Mesodermal cell (in vitro differentiated cells): ENCODE results near the gene VWA2.

Source experiments
- H3K27ac ChIP-seq: 2 replicates; pipeline ENCODE4 v1.7.0; 2013; ENCODE audit warnings: mild to moderate bottlenecking, low read depth, low read length, moderate library complexity; ENCODE audit not compliant: severe bottlenecking
- H3K36me3 ChIP-seq: 2 replicates; pipeline ENCODE4 v1.7.1; 2013; ENCODE audit warnings: mild to moderate bottlenecking, low read length, moderate library complexity; ENCODE audit not compliant: control insufficient read depth, insufficient read depth
- H3K4me1 ChIP-seq: one replicate; pipeline ENCODE4 v1.7.1; 2013; ENCODE audit warnings: mild to moderate bottlenecking, low read length; ENCODE audit not compliant: insufficient read depth, control insufficient read depth, poor library complexity, severe bottlenecking
- H3K4me3 ChIP-seq: 2 replicates; pipeline ENCODE4 v1.7.0; 2013; ENCODE audit warnings: low read length, control low read depth, mild to moderate bottlenecking; ENCODE audit not compliant: insufficient read depth, poor library complexity, severe bottlenecking; ENCODE audit errors: extremely low read depth
- H3K9me3 ChIP-seq: 2 replicates; pipeline ENCODE4 v1.7.1; 2013; ENCODE audit warnings: mild to moderate bottlenecking, low read length, moderate library complexity; ENCODE audit not compliant: control insufficient read depth
- WGBS, 2 experiments: methylation state at CpG; one replicate each; pipeline ENCODE4 v1.1.5; 2013; ENCODE audit warnings: missing lambda C conversion rate in 2 of 2; ENCODE audit not compliant: insufficient coverage in 2 of 2; 5-methylcytosine and 5-hydroxymethylcytosine counted together

The VWA2 gene

DNA sequence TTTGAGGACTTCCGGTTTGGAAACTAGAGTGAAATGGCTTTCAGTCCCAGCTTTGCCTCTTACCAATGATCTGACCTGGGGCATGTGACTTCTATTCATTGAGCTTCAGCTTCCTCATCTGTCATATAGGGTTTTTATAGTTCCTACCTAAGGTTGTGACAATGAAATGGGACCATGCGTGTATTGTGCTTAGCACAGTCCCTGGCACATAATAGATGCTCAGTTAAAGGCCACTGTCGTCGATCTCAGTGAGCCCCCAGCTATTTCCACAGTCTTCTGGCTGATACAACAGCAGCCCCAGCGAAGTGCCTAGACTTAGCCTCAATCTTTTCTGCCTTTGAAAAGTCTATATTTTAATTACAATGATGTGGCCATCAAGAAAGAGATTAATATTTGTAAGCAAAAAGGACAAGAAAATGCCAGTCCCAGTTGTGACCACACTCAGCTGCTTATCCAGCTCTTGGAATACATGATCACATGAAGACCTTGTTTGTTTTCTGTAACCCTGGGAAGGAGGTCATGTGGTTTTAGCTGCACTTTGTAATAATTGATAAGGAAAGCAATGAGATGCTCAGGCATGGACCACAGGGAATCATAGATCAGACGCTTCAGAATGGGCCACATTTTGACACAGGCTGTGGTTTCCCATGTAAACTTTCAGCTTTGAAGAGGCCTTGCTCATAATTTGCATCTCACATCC is 44.6 kb downstream of the VWA2 start:
- no peaks in the 10 kb centered on the region for H3K9me3 ChIP-seq
- no peak overlapping the region for H3K27ac ChIP-seq
- H3K4me1 ChIP-seq: no peaks in the 10 kb centered on the region
- WGBS, 2 experiments: 96% methylated on average over 5 of the region's 6 CpGs
- no peaks in the 10 kb centered on the region for H3K36me3 ChIP-seq
- H3K4me3 ChIP-seq: no peak overlapping the region

DNA sequence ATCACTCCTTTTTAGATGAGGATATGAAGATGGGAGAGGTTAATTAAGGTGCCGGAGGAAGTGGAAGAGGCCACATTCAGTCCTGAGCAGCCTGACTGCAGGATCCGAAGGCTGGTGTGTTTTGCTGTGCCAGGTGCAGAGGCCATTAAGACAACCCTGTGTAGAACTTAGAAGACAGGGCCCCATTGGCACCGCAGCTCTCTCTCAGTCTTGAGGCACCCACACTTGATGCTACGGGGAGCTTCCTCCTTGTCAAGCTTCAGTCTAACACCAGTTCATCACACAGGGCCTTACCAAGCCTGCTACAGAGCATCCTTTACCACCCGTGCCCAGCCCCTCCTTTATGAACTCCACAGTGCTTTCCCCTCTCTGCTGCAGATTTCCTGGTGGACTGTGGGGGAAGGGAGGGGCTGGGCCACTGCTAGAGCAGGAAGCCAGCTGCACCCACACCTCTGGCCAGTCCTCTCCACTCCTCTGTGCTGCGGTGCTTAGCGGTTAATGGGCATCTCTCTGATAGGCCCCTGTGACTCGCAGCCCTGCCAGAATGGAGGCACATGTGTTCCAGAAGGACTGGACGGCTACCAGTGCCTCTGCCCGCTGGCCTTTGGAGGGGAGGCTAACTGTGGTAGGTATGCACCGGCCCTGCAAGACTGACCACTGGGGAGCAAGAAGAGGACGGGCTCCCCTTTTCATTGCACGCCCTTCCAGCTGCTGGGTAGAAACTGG is 45.5 kb downstream of the VWA2 start:
- no peak overlapping the region for H3K4me3 ChIP-seq
- H3K36me3 ChIP-seq: no peaks in the 10 kb centered on the region
- 96 to 98% methylated on average over 10 to 11 of the region's 13 CpGs for WGBS, 2 experiments
- no peaks in the 10 kb centered on the region for H3K4me1 ChIP-seq
- no peak overlapping the region for H3K27ac ChIP-seq
- H3K9me3 ChIP-seq: no peaks in the 10 kb centered on the region

DNA sequence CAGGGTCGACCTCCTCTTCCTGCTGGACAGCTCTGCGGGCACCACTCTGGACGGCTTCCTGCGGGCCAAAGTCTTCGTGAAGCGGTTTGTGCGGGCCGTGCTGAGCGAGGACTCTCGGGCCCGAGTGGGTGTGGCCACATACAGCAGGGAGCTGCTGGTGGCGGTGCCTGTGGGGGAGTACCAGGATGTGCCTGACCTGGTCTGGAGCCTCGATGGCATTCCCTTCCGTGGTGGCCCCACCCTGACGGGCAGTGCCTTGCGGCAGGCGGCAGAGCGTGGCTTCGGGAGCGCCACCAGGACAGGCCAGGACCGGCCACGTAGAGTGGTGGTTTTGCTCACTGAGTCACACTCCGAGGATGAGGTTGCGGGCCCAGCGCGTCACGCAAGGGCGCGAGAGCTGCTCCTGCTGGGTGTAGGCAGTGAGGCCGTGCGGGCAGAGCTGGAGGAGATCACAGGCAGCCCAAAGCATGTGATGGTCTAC is 46.9 kb downstream of the VWA2 start:
- H3K36me3 ChIP-seq: peaks cover 3% of the 10 kb centered on the region
- H3K4me1 ChIP-seq: no peaks in the 10 kb centered on the region
- H3K4me3 ChIP-seq: no peak overlapping the region
- 93% methylated on average over 31 of the region's 31 CpGs for WGBS, 2 experiments
- no peaks in the 10 kb centered on the region for H3K9me3 ChIP-seq
- no peak overlapping the region for H3K27ac ChIP-seq

DNA sequence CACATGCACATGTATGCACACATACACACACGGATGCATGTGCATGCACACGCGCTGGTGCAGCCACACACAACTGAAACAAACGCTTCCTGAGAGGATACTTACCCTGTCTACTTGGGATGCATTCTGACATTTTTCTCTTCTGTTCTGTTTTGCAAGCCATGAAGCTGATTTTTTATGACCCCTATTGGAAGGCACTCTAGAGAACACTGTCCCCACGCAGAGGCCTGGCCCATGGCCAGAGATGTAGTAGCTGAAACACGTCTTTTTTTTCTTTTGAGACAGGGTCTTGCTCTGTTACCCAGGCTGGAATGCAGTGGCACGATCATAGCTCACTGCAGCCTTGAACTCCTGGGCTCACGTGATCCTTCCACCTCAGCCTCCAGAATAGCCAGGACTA is 47.9 kb downstream of the VWA2 start:
- H3K9me3 ChIP-seq: no peaks in the 10 kb centered on the region
- 88 to 89% methylated on average over 7 to 8 of the region's 8 CpGs for WGBS, 2 experiments
- H3K27ac ChIP-seq: no peak overlapping the region
- H3K4me3 ChIP-seq: no peak overlapping the region
- no peaks in the 10 kb centered on the region for H3K4me1 ChIP-seq
- peaks cover 10% of the 10 kb centered on the region for H3K36me3 ChIP-seq

DNA sequence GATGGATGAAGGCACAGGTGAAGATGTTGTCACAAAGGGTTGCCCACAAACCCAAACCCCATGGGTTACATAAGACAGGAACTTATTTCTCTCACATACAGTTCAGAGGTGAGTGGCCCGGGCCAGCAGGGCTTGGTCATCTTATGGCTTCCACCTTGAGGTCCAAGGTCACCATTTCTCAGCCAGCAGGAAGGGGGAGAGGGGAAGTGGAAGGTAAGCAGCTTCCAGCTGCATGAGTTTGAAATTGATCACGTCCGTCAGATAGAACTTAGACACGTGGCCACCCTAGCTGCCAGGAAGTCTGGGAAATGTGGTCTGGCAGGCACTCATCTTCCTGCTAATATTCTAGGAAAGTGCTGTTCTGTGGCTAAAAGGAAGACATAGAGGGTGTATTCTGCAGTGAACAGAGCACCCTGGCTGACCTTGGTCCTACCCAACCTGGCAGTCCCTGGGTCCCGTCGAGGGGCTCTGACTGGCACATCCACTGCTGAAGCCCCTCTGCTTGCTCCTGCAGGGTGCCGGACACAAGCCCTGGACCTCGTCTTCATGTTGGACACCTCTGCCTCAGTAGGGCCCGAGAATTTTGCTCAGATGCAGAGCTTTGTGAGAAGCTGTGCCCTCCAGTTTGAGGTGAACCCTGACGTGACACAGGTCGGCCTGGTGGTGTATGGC is 49.5 kb downstream of the VWA2 start:
- 91 to 94% methylated on average over 10 to 11 of the region's 11 CpGs for WGBS, 2 experiments
- Histone ChIP-seq H3K9me3 (no peaks in the 10 kb centered on the region), H3K36me3 (peaks cover 11% of the 10 kb centered on the region), H3K27ac (no peak overlapping the region), H3K4me1 (no peaks in the 10 kb centered on the region), H3K4me3 (no peak overlapping the region)

DNA sequence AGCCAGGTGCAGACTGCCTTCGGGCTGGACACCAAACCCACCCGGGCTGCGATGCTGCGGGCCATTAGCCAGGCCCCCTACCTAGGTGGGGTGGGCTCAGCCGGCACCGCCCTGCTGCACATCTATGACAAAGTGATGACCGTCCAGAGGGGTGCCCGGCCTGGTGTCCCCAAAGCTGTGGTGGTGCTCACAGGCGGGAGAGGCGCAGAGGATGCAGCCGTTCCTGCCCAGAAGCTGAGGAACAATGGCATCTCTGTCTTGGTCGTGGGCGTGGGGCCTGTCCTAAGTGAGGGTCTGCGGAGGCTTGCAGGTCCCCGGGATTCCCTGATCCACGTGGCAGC is 50.0 kb downstream of the VWA2 start:
- Histone ChIP-seq H3K9me3 (no peaks in the 10 kb centered on the region), H3K27ac (no peak overlapping the region), H3K4me1 (no peaks in the 10 kb centered on the region), H3K36me3 (peaks cover 11% of the 10 kb centered on the region), H3K4me3 (no peak overlapping the region)
- WGBS, 2 experiments: 92 to 99% methylated on average over 15 to 16 of the region's 16 CpGs

DNA sequence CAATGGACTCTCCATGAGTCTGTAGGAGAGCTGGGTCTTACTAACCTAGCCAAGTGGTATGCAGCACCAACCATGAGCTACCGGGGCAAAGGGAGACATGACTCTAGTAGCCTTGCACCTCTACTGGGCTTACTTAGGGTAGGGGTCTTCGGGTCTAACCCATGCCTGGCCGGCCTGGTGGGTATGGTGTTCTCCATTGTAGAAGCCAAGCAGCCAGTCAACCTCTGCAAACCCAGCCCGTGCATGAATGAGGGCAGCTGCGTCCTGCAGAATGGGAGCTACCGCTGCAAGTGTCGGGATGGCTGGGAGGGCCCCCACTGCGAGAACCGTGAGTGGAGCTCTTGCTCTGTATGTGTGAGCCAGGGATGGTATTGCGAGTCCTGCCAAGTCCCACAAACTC is 51.0 kb downstream of the VWA2 start:
- Histone ChIP-seq H3K27ac (no peak overlapping the region), H3K4me3 (no peak overlapping the region), H3K4me1 (no peaks in the 10 kb centered on the region), H3K36me3 (peaks cover 18% of the 10 kb centered on the region), H3K9me3 (no peaks in the 10 kb centered on the region)
- 91 to 99% methylated on average over 9 to 10 of the region's 10 CpGs for WGBS, 2 experiments

DNA sequence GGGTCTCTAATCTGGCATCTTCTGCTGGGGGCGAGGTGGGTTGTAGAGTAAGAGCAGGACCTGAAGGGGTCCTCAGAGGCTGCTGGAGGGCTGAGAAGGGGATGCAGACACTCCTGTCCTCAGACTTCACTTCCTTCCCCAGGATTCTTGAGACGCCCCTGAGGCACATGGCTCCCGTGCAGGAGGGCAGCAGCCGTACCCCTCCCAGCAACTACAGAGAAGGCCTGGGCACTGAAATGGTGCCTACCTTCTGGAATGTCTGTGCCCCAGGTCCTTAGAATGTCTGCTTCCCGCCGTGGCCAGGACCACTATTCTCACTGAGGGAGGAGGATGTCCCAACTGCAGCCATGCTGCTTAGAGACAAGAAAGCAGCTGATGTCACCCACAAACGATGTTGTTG is 52.0 kb downstream of the VWA2 start:
- peaks cover 29% of the 10 kb centered on the region for H3K36me3 ChIP-seq
- H3K9me3 ChIP-seq: peaks cover 10% of the 10 kb centered on the region
- no peak overlapping the region for H3K27ac ChIP-seq
- H3K4me1 ChIP-seq: no peaks in the 10 kb centered on the region
- no peak overlapping the region for H3K4me3 ChIP-seq
- 89 to 92% methylated on average over 5 of the region's 7 CpGs for WGBS, 2 experiments

DNA sequence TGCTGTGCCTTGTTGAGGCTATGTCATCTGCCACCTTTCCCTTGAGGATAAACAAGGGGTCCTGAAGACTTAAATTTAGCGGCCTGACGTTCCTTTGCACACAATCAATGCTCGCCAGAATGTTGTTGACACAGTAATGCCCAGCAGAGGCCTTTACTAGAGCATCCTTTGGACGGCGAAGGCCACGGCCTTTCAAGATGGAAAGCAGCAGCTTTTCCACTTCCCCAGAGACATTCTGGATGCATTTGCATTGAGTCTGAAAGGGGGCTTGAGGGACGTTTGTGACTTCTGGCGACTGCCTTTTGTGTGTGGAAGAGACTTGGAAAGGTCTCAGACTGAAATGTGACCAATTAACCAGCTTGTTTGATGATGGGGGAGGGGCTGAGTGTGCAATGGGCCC is 52.5 kb downstream of the VWA2 start:
- WGBS, 2 experiments: 89 to 92% methylated on average over 8 of the region's 8 CpGs
- H3K27ac ChIP-seq: no peak overlapping the region
- no peaks in the 10 kb centered on the region for H3K4me1 ChIP-seq
- no peak overlapping the region for H3K4me3 ChIP-seq
- peaks cover 33% of the 10 kb centered on the region for H3K36me3 ChIP-seq
- peaks cover 14% of the 10 kb centered on the region for H3K9me3 ChIP-seq

DNA sequence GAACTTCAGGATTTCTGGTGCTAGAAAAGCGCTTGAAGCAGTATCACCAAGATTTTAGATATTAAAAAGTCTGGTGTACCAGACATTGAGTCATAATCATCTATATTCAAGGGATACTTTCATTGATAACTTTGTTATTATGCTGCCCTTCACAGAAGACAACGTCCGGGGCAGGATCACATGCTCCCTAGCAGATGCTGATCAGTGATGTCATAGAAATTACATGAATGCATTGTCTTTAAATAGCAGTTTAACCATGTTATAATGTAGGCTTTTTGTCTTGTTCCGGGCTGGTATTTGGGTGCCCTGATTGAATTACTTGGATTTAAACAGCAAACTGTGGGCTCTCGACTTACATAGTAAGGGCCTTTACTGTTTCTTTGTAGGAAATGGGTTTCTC is 54.0 kb downstream of the VWA2 start:
- Histone ChIP-seq H3K4me3 (no peak overlapping the region), H3K9me3 (peaks cover 17% of the 10 kb centered on the region), H3K4me1 (no peaks in the 10 kb centered on the region), H3K27ac (no peak overlapping the region), H3K36me3 (peaks cover 48% of the 10 kb centered on the region)
- WGBS, 2 experiments: 92 to 100% methylated on average over 2 to 4 of the region's 5 CpGs

DNA sequence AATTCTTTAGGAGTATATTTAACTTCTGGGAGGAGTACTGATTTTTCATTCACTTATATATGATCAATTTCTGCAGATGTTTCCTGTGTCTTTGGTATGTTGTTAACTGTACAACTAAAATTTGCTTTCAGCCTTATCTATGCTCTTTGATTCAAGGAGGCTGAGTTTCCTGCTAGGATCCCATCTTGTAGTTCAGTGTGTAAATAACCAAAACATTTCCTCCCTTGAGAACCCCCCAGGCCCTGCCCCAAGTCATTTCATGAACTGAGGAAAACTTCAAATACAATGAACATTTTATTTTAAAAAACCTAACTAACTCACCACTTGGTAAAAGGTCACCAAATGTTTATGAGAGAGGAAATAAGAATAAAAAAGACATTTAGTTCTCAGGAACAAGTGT is 55.5 kb downstream of the VWA2 start:
- Histone ChIP-seq H3K4me1 (no peaks in the 10 kb centered on the region), H3K9me3 (peaks cover 17% of the 10 kb centered on the region), H3K4me3 (no peak overlapping the region), H3K27ac (no peak overlapping the region), H3K36me3 (peaks cover 62% of the 10 kb centered on the region)
